ENCODE data around the gene ZNF639. TPM values are rescaled to one million over a fixed set of nuclear protein-coding genes. Genes with fewer than 3 reads are reported as not detected.

The ZNF639 gene
- total RNA-seq, 4 donors from 2014 or later: 19.5 to 36.1 (median 25.1) TPM

DNA sequence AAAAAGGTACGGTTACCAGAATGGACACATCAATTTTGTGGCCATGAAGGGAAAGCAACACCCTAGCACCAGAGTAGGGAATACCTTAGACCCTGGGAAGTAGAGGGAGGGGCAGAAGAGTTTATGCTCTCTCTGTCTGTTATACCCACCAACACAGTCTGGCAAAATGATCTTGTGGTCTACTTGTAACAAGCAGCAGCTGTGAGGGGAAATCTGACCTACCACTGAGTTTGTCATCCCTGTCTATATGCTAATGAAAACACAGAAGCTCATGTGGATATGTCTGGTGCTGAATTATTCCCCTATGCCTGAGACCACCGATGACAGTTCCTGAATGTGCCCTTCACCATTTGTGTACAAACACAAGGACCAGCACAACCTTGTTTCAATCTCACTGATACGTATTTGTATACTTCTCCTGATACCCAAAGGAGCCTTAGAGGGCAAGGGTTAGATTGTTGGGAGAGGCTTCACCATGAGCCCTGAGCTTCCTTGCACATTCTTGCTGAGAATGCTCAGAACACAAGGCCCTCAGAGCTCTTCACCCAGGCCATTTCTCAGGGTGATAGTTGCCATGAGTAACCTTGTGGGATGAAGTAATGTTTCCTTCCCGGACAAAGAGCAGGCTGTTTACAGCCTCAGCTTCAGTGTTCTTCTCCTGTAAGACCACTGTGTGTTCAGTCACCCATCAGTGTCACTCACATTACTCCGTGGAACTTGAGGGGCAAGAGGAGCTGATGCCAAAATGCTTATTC, 24.7 kb upstream of the ZNF639 start:
- DNase-seq (ENCODE audit: low spot score in 2 of 2): no peak
- intact Hi-C loops (cut with DNase I; ENCODE audit: low total_unique reads): no loop called here
- no peak overlapping the region for H3K4me3 ChIP-seq (ENCODE audit: low read depth, poor library complexity, severe bottlenecking)
- TF ChIP-seq, protein P1, sequence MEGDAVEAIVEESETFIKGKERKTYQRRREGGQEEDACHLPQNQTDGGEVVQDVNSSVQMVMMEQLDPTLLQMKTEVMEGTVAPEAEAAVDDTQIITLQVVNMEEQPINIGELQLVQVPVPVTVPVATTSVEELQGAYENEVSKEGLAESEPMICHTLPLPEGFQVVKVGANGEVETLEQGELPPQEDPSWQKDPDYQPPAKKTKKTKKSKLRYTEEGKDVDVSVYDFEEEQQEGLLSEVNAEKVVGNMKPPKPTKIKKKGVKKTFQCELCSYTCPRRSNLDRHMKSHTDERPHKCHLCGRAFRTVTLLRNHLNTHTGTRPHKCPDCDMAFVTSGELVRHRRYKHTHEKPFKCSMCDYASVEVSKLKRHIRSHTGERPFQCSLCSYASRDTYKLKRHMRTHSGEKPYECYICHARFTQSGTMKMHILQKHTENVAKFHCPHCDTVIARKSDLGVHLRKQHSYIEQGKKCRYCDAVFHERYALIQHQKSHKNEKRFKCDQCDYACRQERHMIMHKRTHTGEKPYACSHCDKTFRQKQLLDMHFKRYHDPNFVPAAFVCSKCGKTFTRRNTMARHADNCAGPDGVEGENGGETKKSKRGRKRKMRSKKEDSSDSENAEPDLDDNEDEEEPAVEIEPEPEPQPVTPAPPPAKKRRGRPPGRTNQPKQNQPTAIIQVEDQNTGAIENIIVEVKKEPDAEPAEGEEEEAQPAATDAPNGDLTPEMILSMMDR (IDR thresholded peaks at IDR 0.05): no peak
- no peak for TF ChIP-seq POLR2A (IDR thresholded peaks at IDR 0.05)
- whole genome bisulfite sequencing, 2 donors: 66 to 84% methylated on average over 5 of the region's 5 CpGs

DNA sequence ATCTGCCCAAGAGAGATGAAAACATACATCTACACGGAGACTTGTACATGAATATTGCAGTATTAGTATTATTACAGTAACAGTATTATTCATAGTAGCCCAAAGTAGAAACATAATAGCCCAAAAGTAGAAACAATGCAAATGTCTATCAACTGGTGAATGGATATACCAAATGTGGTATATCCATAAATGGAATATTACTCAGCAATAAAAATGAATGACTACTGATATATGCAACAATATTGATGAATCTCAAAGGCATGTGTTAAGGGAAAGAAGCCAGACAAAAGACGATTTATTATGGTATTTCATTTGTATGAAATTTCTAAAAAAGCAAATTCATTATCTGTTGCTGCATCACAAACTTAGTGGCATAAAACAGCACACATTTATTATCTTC, 23.5 kb upstream of the ZNF639 start:
- no peak for TF ChIP-seq POLR2A (IDR thresholded peaks at IDR 0.05)
- TF ChIP-seq, protein P1 (IDR thresholded peaks at IDR 0.05): no peak
- no peak overlapping the region for H3K4me3 ChIP-seq (ENCODE audit: low read depth, poor library complexity, severe bottlenecking)
- no peak for DNase-seq (ENCODE audit: low spot score in 2 of 2)
- WGBS, 2 donors: 86 to 90% methylated on average over 2 of the region's 2 CpGs
- intact Hi-C loops (cut with DNase I; ENCODE audit: low total_unique reads): no loop called here

DNA sequence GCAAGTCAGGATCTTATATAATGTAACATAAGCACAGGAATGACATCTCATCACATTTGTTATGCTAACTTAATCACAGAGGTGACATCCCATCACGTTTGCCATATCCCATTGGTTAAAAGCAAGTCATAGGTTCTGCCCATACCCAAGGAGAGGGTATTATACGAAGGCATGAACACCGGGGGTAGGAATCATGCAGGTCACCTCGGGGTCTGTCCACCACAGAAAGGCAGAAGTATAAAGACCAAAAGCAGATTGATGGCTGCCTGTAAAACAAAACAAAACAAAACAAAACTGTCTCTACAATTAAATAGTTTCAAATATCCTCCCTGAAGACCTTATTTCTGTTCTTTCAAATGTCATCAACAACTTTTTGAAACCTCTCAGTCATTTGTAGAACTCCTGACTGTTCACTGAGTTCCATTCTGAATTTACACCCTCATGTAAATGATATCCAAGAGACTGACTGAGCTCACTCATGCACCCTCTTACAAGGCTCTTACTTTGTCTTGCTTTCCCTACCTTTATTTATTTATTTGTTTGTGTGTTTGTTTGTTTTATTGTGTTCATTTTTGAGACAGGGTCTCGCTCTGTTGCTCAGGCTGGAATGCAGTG, 22.7 kb upstream of the ZNF639 start:
- TF ChIP-seq, protein P1 (IDR thresholded peaks at IDR 0.05): no peak
- TF ChIP-seq POLR2A (IDR thresholded peaks at IDR 0.05): no peak
- no peak overlapping the region for H3K4me3 ChIP-seq (ENCODE audit: low read depth, poor library complexity, severe bottlenecking)
- WGBS, 2 donors: 84 to 87% methylated on average over 5 of the region's 5 CpGs
- DNase-seq (ENCODE audit: low spot score in 2 of 2): no peak
- intact Hi-C loops (cut with DNase I; ENCODE audit: low total_unique reads): no loop called here

DNA sequence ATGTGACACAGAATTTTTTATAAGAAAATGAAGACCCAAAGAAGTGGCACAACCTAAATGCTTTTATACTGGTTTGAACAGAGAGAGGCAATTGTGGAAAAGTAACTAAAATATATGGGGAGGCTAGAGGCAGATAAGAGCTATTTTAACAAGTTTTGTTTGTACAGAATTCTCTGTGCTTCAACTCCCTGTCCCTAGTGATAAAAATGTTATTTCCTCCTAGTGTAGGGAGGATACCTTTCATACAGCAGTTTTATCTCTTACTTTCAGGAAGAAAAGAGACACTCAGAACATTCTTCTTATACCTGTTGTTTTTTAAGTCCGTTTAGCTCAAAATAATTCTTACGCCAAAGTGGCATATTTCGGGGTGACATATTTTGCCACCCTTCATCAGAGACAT, 21.2 kb upstream of the ZNF639 start:
- H3K4me3 ChIP-seq (ENCODE audit: low read depth, poor library complexity, severe bottlenecking): no peak overlapping the region
- intact Hi-C loops (cut with DNase I; ENCODE audit: low total_unique reads): no loop called here
- WGBS, 2 donors: 64 to 65% methylated on average over 3 of the region's 3 CpGs
- DNase-seq (ENCODE audit: low spot score in 2 of 2): no peak
- TF ChIP-seq, protein P1 (IDR thresholded peaks at IDR 0.05): no peak
- no peak for TF ChIP-seq POLR2A (IDR thresholded peaks at IDR 0.05)

DNA sequence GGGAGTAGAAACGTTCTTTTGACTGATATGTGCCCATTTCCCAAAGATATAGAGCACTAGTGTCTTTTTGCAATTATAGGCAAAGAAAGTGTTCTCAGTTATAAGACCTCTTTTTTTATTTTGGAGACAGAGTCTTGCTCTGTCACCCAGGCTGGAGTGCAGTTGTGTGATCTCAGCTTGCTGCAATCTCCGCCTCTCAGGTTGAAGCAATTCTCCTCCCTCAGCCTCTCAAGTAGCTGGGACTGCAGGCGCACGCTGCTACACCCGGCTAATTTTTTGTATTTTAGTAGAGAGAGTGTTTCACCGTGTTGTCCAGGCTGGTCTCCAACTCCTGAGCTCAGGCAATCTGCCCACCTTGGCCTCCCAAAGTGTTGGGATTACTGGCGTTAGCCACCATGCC, 20.7 kb upstream of the ZNF639 start:
- WGBS, 2 donors: 77 to 86% methylated on average over 7 of the region's 7 CpGs
- intact Hi-C loops (cut with DNase I; ENCODE audit: low total_unique reads): no loop called here
- no peak for DNase-seq (ENCODE audit: low spot score in 2 of 2)
- no peak for TF ChIP-seq POLR2A (IDR thresholded peaks at IDR 0.05)
- TF ChIP-seq, protein P1 (IDR thresholded peaks at IDR 0.05): no peak
- no peak overlapping the region for H3K4me3 ChIP-seq (ENCODE audit: low read depth, poor library complexity, severe bottlenecking)
